Stimulated activated CD8-positive, alpha-beta memory T cell treated with anti-CD3 and anti-CD28 coated beads, Interleukin-2, amount 100 ng/mL, for 1 hour (primary cell): ENCODE measurements around the gene CAPN12.

Experiments used
- DNase-seq, 2 donors: peaks; one replicate each; pipeline ENCODE4 v3.0.0-alpha.2; 2020; ENCODE audit warnings: low read depth in 2 of 2

The CAPN12 gene

DNA sequence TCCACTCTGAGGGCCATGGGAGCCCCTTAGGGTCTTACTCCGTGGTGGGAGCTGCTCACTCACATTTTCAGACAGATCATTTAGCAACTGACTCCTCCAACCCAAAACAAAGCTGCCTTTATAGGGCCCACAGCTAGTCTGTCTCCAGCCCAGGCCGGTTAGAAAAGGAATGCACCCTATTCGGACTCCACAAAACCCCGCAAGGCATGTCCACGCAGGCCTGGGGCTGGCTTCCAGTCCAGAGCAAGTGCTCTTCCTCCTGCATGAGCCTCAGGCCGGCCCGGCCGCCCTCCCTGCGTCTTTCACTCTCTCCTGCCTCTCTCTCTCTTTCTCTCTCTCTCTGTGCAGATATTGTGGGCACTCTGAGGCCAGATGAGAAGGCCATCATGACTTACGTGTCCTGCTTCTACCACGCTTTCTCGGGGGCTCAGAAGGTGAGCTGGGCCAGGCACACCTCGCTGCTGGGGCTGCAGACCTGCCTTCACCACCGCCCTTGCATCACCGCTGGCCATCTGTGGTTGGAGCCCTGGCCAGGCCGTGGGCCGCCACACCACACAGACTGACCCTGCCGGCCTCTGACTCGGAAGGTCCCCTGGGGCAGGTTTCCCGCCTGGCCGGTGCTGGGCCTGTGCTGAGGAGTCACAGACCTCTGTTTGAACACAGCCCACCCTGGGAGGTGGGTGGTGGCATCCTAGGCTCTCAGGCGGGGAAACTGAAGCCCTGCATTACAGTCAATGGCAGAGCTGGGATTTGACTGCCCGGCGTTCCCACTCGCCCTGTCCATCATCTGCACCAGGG lies 33.1 kb downstream of the CAPN12 start:
- DNase-seq: no peak

DNA sequence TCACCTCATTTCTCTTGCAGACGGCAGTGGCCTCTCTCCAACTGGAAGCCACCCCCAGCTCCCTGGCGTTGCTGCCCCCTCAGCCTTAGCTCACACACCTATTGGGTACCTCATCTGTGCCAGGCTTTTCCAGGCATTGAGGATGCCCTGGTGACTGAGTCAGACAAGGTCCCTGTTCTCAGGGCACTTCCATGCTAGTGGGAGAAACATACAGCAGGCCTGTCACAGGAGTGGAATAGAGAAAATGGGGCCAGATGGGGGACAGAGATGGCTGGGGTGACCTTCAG lies 33.9 kb downstream of the CAPN12 start:
- DNase-seq: no peak

DNA sequence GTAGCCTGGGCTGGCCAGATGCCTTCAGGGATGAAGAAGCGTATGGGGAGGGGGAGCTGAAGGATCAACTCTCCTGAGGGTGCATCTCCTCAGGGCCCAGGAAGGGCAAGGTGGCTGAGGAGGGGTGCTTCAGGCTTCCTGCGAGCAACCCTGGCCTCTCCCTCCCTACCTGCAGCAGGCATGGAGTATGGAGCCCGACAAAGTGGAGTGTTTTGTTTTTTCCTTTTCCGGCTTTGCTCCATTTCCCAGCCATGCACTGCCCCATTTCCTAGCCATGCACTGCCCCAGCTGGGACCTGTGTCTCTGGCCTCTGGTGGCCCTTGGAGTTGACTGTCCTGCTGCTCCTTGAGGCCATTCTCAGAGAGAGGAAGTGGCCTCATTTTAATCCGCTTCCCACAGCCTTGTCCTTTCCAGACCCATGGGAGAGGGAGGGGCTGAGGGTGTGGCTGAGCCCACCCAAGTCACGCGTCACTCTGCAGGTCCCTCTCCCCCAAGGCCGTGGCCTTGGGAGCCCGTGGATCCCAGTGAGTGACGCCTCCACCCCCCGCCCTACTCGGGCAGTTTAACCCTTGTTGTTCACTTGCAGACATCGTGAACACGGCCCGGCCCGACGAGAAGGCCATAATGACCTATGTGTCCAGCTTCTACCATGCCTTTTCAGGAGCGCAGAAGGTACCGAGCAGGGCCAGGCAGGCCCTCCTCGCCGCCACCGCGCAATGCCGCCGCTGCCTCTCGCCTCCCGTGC lies 34.4 kb downstream of the CAPN12 start:
- DNase-seq: no peak

DNA sequence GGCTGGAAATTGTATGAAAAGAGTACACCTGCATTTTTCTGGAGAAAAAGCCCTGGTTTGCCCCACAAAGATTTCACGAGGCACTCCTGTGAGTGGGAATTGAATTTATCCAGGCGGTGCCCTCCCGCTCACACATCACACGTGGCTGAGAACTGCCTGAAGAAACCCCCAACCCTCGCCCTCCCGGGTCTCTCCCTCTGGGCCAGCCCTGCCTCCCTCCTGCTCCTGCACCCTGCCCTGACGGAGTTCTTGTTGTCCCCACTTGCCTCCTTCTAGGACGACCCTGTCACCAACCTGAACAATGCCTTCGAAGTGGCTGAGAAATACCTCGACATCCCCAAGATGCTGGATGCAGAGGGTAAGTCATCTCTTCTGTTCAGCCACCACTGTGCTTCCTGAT lies 35.2 kb downstream of the CAPN12 start:
- no peak for DNase-seq

DNA sequence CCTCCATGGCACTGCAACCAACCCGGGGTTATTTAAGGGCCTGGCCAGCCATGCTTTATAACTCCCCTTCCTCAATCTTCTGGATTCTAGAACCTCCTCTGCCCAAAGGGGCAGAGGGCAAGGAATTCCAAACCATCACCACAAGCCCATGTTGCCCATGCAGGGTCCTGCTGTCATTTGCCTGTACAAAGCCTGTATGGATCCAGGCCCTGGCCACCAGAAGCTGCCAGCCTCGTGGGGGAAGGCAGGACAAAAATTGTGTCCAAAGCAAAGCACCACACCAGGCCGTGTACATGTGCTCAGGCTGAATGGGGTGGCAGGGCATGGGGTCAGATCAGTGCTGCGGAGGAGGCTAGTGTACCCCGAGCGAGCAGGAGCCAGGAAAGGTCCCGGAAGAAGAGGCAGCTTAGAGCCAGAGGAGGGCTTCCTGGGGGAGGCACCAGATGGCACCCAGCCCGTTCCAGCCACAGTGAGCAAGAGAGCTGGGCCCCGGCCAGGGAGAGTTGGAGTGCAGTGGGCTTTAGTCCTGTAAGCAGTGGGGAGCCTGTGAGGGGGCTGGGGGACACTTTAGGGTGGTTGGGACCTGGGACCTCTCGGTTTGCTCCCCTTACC lies 35.8 kb downstream of the CAPN12 start:
- no peak for DNase-seq

DNA sequence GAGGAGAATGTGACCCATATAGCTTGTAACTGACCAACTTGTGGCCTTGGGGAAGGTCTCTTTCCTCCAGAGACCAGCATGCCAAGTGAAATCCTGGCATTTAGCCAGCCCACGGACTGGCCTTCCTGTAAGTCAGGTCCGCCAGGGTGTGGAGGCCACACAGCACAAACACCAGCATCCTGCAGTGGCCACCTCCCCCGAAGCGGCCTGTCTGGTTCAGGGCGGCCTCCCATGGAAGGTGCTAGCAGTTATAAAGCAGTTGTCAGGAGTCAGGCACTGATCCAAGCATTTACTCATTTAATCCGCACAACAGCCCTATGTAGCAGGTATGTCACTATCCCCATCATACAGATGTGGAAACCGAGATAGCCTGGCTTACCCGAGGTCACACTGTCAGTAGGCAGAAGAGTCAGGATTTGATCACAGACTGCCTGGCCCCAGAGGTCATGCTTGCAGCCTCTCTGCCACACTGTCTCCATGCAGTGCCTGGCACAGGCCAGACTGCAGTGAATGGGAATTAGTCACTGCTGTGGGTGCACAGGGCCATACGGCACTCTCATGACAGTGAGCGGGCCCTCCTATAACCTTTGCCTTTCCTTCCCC lies 36.7 kb downstream of the CAPN12 start:
- DNase-seq: no peak

DNA sequence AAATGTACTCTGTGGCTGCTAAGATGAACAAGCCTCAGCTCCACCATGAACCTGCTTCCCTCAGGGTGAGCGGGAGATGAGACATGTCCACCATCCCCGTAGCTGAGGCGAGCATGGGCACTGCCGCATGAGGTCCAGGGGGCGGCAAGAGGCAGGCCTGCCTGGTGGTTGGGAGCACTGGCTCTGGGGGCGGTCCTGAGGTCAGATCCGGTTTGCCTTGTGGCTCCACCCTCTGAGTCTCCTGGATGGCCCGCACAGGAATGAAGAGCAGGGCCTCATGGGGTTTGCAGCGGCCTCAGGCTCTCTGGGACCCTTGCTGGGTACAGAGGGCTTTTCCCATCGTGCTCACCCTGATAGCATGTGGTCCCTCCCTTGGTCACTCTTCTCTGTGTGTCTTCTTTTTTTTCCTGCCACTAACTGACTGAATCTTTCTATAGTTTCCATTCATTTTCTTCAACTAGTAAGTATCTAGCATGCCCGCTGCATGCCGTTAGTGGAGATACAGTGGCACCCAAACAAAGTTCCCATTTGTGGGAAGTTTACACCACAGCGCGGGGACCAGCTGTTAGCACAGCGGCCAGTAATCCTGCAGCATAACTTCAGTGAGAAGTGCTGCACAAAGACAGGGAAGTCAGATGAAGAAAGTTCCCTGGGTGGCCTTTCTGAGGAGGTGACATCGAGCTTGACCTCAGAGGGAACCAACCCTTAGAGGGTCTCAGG lies 37.3 kb downstream of the CAPN12 start:
- no peak for DNase-seq

DNA sequence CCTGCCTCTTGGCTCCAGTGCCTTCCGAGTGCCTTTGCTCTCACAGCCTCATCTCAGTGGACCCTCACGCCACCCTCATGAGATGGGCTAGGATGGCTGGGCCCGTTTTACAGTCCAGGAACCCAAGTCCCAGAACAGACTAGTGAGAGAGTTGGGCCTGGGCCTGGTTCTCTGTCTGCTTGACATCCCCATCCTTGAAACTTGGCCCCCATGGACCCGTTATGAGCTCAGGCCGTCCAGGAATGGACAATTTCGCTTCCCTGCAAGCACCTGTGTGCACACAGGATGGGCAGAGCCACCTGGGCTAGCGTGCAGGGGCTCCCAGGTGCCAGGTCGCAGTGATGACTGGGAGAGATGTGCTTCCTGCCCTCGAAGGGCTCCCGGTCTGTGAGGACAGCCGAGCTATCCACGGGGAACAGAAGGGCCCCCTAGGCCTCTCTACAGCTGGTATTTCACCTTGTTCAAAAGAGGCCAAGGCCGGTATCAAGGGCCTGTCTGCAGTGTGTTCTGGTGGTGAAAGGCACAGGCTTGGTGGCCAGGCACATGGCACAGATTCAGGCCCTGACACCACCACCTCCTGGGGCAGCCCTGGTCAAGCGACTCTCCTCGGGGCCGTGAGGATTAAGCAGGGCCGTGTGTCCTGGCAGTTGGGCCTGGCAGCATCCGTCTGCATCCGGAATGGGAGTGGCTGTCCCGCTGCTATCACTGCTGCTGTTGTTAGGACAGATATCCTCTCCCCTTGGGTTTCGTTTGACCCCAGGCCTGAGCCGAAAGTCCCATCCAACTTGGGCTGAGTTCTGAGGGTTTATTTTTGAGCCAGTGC lies 38.9 kb downstream of the CAPN12 start:
- DNase-seq: no peak

DNA sequence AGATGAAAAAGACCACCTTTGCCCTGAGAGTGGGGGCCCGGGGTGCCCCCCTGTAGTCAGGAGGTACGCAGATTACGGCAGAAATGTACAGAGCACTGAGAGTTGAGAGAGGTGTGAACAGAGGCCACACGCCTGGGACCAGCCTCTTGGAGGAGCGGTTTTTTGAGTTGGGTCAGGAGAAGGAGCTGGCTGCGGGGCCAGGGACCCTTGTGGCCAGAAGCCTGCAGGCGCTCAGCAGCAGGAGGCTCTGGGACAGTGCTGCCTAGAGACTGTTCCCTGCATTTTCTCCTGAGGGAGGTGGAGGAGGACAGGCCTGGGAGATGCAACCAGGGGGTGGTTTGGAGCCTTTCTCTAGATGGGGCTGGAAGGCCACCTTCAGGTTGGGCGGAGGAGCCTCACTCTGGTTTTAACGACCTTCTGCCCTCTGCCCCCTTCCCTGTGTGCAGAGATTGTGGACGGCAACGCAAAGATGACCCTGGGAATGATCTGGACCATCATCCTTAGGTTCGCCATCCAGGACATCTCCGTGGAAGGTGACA lies 39.7 kb downstream of the CAPN12 start:
- no peak for DNase-seq

DNA sequence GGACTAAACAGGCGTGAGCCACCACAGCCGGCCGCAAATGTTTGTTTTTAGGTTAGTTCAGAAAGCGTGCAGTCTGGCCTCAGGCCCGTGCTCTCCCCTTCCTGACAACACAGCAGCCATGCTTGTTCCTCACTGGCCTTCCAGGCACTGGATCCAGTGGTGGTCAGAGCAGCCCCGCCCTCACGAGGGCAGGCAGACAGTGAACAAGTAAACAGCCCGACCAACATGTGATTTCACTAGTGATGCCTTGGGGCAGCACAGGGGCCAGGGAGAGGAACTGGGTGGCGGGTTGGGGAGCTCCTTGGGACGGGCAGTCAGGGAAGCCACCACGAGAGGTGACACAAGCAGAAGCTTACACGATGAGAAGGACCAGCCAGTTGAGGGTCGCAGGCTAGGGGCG lies 40.8 kb downstream of the CAPN12 start:
- DNase-seq: no peak

DNA sequence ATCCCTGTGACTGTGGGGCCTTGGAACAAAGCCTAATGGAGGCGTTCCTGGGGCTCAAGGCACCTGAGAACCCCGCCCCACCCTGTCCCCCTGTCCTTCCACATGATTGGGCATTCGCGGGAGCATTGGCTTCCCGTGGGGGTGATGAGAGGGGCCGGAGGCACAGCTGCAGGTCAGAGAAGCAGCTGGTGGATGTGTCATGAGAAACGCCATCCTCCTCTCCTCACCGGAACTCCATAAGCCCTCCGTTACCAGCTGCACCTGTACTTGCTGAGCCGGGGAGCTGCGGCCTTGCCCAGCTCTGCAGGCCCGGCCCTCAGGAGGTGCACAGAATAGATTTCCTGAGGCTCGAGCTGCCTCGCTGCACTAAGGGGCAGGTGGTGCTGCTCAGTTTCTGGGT lies 42.0 kb downstream of the CAPN12 start:
- DNase-seq: no peak

DNA sequence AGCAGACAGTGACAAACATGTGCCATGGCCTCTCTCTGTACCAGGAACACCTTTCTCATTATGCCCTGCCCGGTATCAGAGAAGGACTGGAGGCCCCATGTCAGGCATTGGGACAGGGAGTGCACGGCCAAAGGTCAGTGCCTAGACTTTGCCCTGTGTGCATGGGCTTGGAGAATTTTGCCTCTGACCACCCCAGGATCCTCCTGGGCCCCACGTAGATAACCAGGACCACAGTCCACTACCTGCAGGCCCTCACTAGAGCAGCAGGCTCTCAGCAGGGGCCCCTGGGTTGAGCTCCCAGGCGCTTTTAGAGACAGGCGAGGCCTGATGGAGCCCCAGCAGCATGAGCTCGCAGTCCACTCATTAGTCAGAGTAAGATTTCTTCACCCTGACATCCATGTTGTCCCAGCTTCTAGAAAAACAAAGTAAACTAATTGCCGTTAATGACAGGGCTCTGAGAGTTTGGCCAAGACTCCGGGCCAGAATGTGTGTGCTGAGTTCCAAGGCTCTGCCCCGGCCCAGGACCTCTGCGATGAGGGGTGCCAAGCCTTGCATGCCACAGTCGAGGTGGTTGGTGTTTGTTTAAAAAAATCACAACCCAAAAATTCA lies 42.7 kb downstream of the CAPN12 start:
- no peak for DNase-seq

DNA sequence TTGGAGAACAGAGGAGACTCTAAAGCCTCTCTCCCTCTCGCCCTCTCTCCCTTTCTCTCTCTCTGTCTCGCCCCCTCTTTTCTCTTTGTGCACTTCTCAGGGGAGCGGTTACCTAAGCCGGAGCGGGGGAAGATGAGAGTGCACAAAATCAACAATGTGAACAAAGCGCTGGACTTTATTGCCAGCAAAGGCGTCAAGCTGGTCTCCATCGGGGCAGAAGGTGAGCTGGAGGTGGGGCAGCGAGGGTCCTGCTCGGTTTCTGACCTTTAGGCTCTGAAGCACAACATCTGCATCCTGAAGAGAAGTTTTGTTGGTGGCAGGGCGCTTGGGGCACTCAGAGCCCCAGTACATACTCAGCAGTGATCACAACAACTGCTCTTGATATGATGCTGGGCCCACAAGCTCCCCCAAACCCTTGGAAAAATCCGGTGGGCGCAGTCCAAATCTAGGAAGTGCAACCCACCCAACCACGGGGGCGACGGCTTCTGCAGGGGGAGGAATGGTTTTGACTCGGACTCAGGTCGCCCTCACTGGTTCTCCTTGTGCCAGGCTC lies 43.3 kb downstream of the CAPN12 start:
- DNase-seq: no peak

DNA sequence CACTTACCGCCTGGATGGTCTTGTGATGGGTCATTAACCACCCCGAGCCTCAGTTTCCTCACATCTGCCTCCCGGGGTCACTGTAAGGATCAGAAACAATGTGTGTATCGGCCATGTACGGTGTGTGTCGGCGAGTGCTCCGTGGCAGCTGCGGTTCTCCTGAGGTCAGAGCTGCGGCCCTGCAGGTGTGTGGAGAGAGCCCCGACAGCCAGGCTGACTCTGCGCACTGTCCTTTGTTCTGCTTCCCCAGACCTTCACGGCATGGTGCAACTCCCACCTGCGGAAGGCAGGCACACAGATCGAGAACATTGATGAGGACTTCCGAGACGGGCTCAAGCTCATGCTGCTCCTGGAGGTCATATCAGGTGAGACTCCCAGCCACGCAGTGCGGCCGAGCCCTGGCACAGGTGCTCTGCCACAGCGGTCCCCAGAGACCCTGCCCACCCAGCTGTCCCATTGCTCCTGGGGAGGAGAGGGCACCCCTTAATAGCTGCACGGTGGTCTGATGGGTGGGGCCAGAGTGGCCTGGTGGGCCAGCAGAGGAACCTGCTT lies 43.8 kb downstream of the CAPN12 start:
- no peak for DNase-seq

DNA sequence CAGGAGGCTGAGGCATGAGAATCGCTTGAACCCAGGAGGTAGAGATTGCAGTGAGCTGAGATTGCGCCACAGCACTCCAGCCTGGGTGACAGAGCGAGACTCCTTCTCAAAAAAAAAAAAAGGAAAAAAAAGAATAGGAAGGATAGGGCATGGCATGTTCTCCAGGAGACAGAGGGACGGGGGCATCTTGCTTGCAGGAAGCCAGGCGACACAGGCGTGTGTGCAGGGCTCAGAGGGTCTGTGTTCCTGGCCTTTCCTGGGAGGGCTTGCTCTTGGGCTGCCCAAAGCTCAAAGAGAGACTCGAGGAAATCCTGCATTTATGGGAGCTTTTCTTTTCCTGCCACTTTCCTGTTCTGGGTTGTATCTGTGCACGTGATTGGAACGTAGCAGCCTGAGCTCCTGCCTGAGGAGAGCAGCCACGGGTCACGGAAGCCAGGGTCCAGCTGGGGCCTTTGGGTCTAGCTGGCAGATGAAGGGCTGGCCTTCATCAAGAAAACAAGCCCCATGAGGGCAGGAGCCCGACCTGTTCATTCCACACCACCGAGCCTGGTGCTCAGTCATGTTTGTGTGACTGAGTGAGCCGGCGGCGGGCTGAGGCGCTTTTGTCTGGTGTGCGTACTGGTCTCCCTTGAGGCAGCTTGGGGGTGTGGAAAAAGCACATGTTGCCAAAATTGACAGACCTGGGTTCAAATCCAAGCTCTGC lies 44.5 kb downstream of the CAPN12 start:
- DNase-seq: no peak

DNA sequence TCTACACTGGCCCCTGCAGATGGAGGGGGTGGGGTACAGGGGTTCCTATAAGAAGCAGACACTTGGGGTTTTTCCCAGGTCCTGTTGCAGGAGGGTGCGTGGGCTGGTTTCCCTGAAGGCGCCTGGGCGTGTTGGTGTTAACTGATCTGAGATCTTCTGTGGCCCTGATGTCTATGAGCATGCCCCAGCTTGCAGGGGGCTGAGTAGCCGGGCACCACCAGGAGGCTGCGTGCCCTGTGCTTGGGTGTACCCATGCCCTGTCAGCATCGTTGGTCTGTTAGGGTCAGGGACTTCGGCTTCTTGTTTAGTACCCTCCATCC lies 45.3 kb downstream of the CAPN12 start:
- DNase-seq: no peak

DNA sequence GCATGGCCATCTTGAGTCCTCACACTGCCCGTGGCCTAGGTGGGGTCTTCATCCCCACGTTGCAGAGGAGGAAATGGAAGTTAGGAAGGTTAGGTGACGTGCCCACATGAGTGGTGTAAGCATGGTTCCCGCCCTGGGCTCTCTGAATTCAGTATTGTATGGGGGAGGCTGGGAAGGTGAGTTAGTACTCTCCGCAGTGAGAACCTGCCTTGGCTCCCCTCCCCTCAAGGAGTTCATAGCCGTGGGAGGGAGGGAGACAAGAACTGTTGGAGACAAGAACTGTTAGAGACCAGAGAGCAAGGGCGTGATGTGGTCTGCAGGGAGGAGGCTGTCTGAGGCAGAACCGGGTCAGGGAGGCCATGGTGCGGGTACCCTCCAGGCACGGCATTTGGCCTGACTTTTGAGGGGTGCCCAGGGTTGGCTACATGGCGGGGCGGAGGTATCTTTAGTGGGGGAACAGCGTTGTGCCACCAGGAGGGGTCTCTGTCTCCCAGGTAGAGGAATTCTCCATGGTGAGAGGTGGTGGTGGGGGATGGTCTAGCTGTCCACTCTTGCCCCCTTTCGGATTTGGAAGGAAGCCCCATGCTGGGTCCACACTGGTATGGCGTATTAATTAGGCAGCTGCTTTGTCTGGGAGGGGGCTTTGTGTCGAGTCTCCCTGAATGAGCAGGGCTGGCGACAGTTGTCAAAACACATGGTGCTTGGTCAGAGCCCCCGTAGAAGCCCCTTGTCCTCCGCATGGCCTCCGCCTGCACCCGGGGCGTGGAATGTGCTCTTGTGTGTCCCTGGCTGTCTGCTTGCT lies 45.8 kb downstream of the CAPN12 start:
- DNase-seq: no peak

DNA sequence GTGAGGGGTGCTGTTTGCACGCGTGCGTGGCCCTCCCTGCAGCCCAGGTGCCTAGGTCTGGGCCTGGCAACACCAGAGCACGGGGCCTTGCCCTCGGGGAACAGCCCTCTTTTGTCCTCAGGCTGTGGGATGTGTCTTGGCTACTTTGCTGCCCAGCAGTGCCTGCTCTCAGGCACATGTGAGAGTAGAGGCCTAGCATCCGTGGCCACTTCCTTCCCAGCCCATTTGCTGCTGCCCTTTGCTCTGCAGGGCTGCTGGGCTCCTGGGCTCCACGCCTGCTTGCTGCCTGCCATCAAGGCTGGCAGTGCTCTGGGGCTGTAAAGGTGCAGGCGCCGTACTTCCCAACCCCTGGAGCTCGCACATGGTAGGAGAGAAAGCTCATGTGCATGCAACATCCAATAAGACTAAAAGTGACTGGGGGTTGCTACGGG lies 46.6 kb downstream of the CAPN12 start:
- DNase-seq: no peak

DNA sequence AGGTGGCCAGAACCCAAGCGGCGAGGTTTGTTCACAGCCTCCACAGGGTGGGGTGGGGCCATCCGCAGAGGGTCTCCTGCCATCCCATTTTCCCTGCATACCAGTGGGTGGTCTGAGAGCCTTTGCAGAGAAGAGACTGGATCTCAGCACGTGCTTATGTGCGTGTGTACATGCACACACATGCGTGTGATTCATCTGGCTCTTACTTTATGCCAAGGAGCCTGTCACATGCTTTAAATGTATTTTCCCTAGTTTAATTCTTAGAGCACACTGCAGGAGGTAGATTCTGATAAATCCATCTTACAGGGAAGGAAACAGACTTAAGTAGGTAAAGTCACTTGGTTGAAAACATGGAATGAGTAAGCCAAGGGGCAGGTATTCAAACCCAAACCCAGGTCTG lies 47.1 kb downstream of the CAPN12 start:
- DNase-seq: no peak
